GM23248 (cell line): ENCODE results near the gene ERMAP.

Experiments
- EZH2 ChIP-seq: fragments of 200-600 bp; sonication (generic); IDR thresholded peaks from 2 replicates; pipeline ENCODE4 v1.6.1; 2018; ENCODE audit warnings: antibody characterized with exemption, mild to moderate bottlenecking; ENCODE audit not compliant: insufficient read depth, poor library complexity, severe bottlenecking
- EZH2phosphoT487 ChIP-seq: fragments of 200-600 bp; sonication (generic); IDR thresholded peaks from 2 replicates; pipeline ENCODE4 v1.6.1; 2018; ENCODE audit warnings: antibody characterized with exemption, moderate library complexity, mild to moderate bottlenecking, low read depth; ENCODE audit not compliant: insufficient read depth

DNA sequence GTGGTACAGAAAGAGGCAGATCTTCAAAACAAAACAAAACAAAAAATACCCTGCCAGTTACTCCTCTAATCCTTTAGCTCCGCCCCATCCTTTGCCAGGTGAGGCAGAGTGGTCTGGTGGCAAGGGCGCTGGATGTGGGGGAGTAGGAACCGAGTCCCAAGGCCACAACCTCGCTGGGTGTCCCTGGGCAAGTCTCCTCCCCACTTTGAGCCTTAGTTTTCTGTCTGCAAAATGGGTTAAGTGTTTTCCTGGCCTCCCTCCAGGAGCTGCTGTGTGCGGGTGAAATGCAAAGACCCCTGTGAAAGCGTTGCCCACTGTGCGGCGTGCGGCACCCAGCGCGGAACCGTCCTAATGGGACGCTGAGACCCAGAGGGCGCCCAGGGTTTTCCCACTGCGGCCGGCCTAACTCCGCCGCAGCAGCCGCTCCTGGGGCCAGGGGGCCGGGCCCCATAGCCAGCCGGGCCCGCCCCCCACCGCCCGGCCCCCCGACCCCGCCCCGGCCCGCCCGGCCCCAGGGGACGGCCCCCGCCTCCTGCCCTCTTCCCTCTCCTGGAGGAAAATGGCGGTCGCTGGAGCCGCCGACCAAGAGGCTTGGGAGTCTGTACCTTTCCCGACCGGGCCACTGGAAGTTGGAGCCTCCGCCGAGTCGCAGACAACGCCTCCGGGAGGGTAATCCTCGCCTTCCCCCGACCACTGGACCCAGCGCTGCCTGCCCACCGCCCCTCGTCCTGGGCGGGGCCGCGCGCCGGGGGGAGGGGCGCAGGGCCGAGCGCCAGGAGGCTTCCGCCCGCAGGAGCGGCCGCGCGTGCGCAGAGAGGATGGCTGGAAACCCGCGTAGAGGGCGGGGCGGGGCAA is at the start of gene ERMAP, which contains the start of gene SVBP:
- TF ChIP-seq EZH2phosphoT487 (no peak), EZH2 (no peak)
